ENCODE results near the gene DGCR6L.

DNA sequence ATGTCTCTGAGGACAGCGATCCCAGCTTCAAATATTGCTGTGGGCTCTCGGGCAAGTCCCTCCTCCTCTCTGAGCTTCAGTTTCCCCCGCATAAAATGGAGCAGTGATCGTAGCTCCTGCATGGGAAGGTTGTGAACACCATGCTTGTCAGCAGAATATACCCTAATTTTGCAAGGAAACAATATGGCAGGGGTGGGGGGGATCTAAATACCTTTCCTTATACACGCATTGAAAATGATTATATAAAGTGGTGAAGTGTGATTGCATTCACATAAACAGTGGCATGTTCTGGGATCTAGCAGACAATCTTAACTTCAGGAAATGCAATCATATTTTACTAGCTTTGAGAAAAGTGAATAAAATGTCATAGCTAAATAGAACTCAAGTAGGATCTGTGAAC is 27.8 kb downstream of the DGCR6L start:
- TF ChIP-seq CTCF (conservative IDR thresholded peaks at IDR 0.05) (no peak), ZFX (IDR thresholded peaks at IDR 0.05) (no peak)
